Keratinocyte (primary cell): ENCODE data around the gene LUM. TPM values are rescaled to one million over a fixed set of nuclear protein-coding genes. Genes with fewer than 3 reads are reported as not detected.

Experiments used
- DNase-seq: peaks from one replicate; pipeline ENCODE4 v3.0.0-alpha.2; 2011; ENCODE audit warnings: low read depth, missing footprints, low spot score
- FAIRE-seq: peaks from 2 replicates; lab custom pipeline; 2011; peaks lifted over from hg19 to GRCh38; lab: Jason Lieb, UNC
- H2AFZ ChIP-seq: 2 replicates; pipeline ENCODE4 v1.6.0; 2012; ENCODE audit warnings: low read length, control low read depth, inconsistent platforms; ENCODE audit not compliant: control insufficient read depth
- H3K27ac ChIP-seq: 2 replicates; pipeline ENCODE4 v1.5.1; 2011; ENCODE audit warnings: low read length; ENCODE audit not compliant: control insufficient read depth, insufficient read depth
- H3K27me3 ChIP-seq: 3 replicates; pipeline ENCODE4 v1.6.0; 2011; ENCODE audit warnings: low read length; ENCODE audit not compliant: control insufficient read depth, insufficient read depth; ENCODE audit errors: extremely low read depth
- H3K36me3 ChIP-seq, 2 experiments: 2 replicates in 1 of 2; 3 replicates in 1 of 2; pipeline ENCODE4 v1.5.1; 2011; ENCODE audit warnings: low read length in 2 of 2, mild to moderate bottlenecking in 1 of 2; ENCODE audit not compliant: control insufficient read depth in 2 of 2, insufficient read depth in 2 of 2; ENCODE audit errors: extremely low read depth in 1 of 2
- H3K4me1 ChIP-seq: 3 replicates; pipeline ENCODE4 v1.5.1; 2011; ENCODE audit warnings: low read length; ENCODE audit not compliant: control insufficient read depth, insufficient read depth; ENCODE audit errors: extremely low read depth
- H3K4me2 ChIP-seq: 3 replicates; pipeline ENCODE4 v1.6.0; 2011; ENCODE audit warnings: low read depth, low read length; ENCODE audit not compliant: control insufficient read depth, insufficient read depth; ENCODE audit errors: extremely low read depth
- H3K4me3 ChIP-seq, 3 experiments: fragments of 200-600 bp in 1 of 3; sonication (generic) in 1 of 3; 2 replicates in 2 of 3; 3 replicates in 1 of 3; pipeline ENCODE4 v1.5.1; 2011 to 2016; ENCODE audit warnings: low read length in 3 of 3, mild to moderate bottlenecking in 3 of 3, control low read depth in 2 of 3, inconsistent platforms in 1 of 3, low read depth in 1 of 3, mixed read lengths in 1 of 3, mixed run types in 1 of 3, moderate library complexity in 1 of 3; ENCODE audit not compliant: control insufficient read depth in 2 of 3, insufficient read depth in 2 of 3; ENCODE audit errors: extremely low read depth in 1 of 3
- H3K79me2 ChIP-seq: 2 replicates; pipeline ENCODE4 v1.6.0; 2012; ENCODE audit warnings: low read length; ENCODE audit not compliant: control insufficient read depth, insufficient read depth
- H3K9ac ChIP-seq: 3 replicates; pipeline ENCODE4 v1.6.0; 2011; ENCODE audit warnings: low read length; ENCODE audit not compliant: control insufficient read depth, insufficient read depth; ENCODE audit errors: extremely low read depth
- H3K9me1 ChIP-seq: 3 replicates; pipeline ENCODE4 v1.6.0; 2011; ENCODE audit warnings: low read length; ENCODE audit not compliant: control insufficient read depth, insufficient read depth; ENCODE audit errors: extremely low read depth
- H3K9me3 ChIP-seq: 2 replicates; pipeline ENCODE4 v1.5.1; 2012; ENCODE audit warnings: low read depth, low read length; ENCODE audit not compliant: control insufficient read depth
- H4K20me1 ChIP-seq: 3 replicates; pipeline ENCODE4 v1.6.0; 2011; ENCODE audit warnings: low read length; ENCODE audit not compliant: control insufficient read depth, insufficient read depth; ENCODE audit errors: extremely low read depth
- EZH2 ChIP-seq: IDR thresholded peaks from one replicate; pipeline ENCODE4 v1.6.1; 2012; ENCODE audit warnings: inconsistent platforms, mild to moderate bottlenecking, low read length, moderate library complexity
- dilution Hi-C: fragments of 300-500 bp; cut with MboI; formaldehyde crosslinking; loops from one replicate; pipeline ENCODE4 v1.7.0; 2020; ENCODE audit warnings: low sequenced_read_pairs; ENCODE audit not compliant: extremely low pct_ligation_motif_present
- polyA plus RNA-seq, 5 experiments: library from polyadenylated mRNA; depleted of rRNA in 3 of 5; stranded (reverse) in 3 of 5; stranded (forward) in 1 of 5; unstranded in 1 of 5; fragments of >200 nt; gene quantifications; 1 replicate in 1 of 5; 2 replicates in 3 of 5; 3 replicates in 1 of 5; pipeline versions ENCODE4 v1.2.1 to v1.2.3, GENCODE V29; 2011 to 2012; ENCODE audit warnings: missing spikeins in 2 of 5, low read depth in 1 of 5, low replicate concordance in 1 of 5
- TF ChIP-seq, protein P1 (sequence below), 3 experiments: IDR thresholded peaks in 1 of 3; conservative IDR thresholded peaks in 1 of 3; optimal IDR thresholded peaks in 1 of 3; 2 replicates in 2 of 3; 3 replicates in 1 of 3; pipeline versions ENCODE3 to v1.5.1; 2011; ENCODE audit warnings: low read length in 3 of 3, mild to moderate bottlenecking in 3 of 3, moderate library complexity in 2 of 3, control low read depth in 1 of 3, inconsistent platforms in 1 of 3; ENCODE audit not compliant: insufficient read depth in 2 of 3; ENCODE audit errors: extremely low read depth in 1 of 3

Gene LUM
- polyA plus RNA-seq, 1 donor (not counting 4 experiments of a cell fraction or from before 2014, with no cell fraction given) = 0.37 TPM

DNA sequence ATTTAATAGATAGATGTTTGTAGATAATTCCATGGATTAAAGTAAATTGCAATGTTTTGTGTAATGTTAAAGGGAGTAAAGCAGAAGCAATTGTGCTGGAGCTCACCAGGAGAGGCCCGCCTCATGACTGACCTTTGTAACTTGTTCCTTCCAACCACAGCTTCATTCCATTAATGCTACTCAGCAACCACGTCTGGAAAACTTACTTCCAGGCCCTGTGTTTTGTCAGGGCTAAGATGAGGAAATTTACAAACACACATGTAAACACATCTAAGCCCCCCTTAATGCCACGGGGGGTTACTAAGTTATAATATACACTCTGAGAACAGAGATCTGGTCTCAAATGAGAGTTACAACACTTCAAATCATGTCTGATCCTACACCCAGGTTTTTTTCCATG, 12.4 kb downstream of the LUM start:
- Histone ChIP-seq H3K27ac (no peak overlapping the region), H3K9me3 (no peaks in the 10 kb centered on the region), H3K9ac (no peak overlapping the region), H3K9me1 (no peaks in the 10 kb centered on the region), H3K4me1 (peaks cover 6% of the 10 kb centered on the region), H3K27me3 (no peaks in the 10 kb centered on the region), H2AFZ (no peak overlapping the region), H4K20me1 (no peaks in the 10 kb centered on the region), H3K79me2 (no peaks in the 10 kb centered on the region), H3K4me3 (no peak overlapping the region), H3K36me3 (no peaks in the 10 kb centered on the region), H3K4me2 (no peak overlapping the region)
- FAIRE-seq (peak; percentile 71), DNase-seq (no peak)
- dilution Hi-C loops = no loop called here
- TF ChIP-seq, protein P1, sequence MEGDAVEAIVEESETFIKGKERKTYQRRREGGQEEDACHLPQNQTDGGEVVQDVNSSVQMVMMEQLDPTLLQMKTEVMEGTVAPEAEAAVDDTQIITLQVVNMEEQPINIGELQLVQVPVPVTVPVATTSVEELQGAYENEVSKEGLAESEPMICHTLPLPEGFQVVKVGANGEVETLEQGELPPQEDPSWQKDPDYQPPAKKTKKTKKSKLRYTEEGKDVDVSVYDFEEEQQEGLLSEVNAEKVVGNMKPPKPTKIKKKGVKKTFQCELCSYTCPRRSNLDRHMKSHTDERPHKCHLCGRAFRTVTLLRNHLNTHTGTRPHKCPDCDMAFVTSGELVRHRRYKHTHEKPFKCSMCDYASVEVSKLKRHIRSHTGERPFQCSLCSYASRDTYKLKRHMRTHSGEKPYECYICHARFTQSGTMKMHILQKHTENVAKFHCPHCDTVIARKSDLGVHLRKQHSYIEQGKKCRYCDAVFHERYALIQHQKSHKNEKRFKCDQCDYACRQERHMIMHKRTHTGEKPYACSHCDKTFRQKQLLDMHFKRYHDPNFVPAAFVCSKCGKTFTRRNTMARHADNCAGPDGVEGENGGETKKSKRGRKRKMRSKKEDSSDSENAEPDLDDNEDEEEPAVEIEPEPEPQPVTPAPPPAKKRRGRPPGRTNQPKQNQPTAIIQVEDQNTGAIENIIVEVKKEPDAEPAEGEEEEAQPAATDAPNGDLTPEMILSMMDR (optimal IDR thresholded peaks at IDR 0.05 in 1 of 3, IDR thresholded peaks at IDR 0.05 in 1 of 3, conservative IDR thresholded peaks at IDR 0.05 in 1 of 3; ENCODE audit: extremely low read depth in 1 of 3, insufficient read depth in 2 of 3, low read length in 3 of 3) = no peak
- TF ChIP-seq EZH2 = no peak

DNA sequence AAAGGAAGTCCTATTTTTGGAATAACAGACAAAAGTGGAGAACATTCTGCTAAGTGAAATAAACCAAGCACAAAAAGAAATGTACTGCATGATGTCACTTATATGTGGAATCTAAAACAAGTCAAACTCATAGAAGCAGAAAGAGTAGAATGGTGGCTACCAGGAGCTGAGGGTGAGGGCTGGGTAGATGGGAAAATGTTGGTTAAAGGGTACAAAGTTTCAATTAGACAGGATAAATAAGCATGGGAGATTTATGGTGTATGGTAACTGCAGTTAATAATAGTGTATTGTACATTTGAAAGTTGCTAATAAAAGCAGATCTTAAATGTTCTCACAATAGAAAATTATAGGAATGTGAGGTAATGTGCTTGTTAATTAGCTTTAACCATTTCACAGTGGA, 12.8 kb downstream of the LUM start:
- H3K9me1 ChIP-seq = no peaks in the 10 kb centered on the region
- no peaks in the 10 kb centered on the region for H4K20me1 ChIP-seq
- no peak overlapping the region for H3K4me3 ChIP-seq
- H3K27ac ChIP-seq = no peak overlapping the region
- FAIRE-seq (no peak), DNase-seq (no peak)
- no peaks in the 10 kb centered on the region for H3K36me3 ChIP-seq
- H3K79me2 ChIP-seq = no peaks in the 10 kb centered on the region
- no peaks in the 10 kb centered on the region for H3K9me3 ChIP-seq
- H3K4me2 ChIP-seq = no peak overlapping the region
- no peak overlapping the region for H3K9ac ChIP-seq
- H2AFZ ChIP-seq = no peak overlapping the region
- peaks cover 6% of the 10 kb centered on the region for H3K4me1 ChIP-seq
- dilution Hi-C loops = no loop called here
- no peaks in the 10 kb centered on the region for H3K27me3 ChIP-seq
- TF ChIP-seq, protein P1 (optimal IDR thresholded peaks at IDR 0.05 in 1 of 3, IDR thresholded peaks at IDR 0.05 in 1 of 3, conservative IDR thresholded peaks at IDR 0.05 in 1 of 3; ENCODE audit: extremely low read depth in 1 of 3, insufficient read depth in 2 of 3, low read length in 3 of 3) = no peak
- no peak for TF ChIP-seq EZH2
